Panc1 (cell line): Measurements from ENCODE around the gene VANGL2. TPM values are rescaled to one million over a fixed set of nuclear protein-coding genes. Genes with fewer than 3 reads are reported as not detected.

ENCODE experiments used
- ATAC-seq: fragments of 200-7000 bp; cut with Tn5 transposase; 2 replicates; pipeline ENCODE4 v1.9.1; 2020; ENCODE audit warnings: mild to moderate bottlenecking, moderate library complexity
- BruUV-seq: library from RNA; stranded (reverse); fragments of 400-500 nt; replicated peaks from 2 replicates; lab custom pipeline; 2021; lab: Mats Ljungman, UMichigan
- CTCF ChIA-PET: fragments of 300-600 bp; sonication (Branson Sonifier 250); formaldehyde crosslinking; loops from one replicate; lab custom pipeline; 2022; ENCODE audit warnings: antibody characterized with exemption; lab: Charles Lee
- POLR2A ChIA-PET: fragments of 300-600 bp; sonication (Branson Sonifier 250); formaldehyde crosslinking; loops from one replicate; lab custom pipeline; 2022; ENCODE audit warnings: antibody characterized with exemption; lab: Charles Lee
- DNase-seq: peaks from one replicate; pipeline ENCODE4 v3.0.0-alpha.2; 2010; ENCODE audit warnings: low read depth, low spot score
- H3K27ac ChIP-seq: 2 replicates; pipeline ENCODE4 v1.5.1; 2011; ENCODE audit warnings: mild to moderate bottlenecking, low read length, inconsistent platforms
- H3K27me3 ChIP-seq: fragments of 200-500 bp; sonication (Bioruptor generic); 2 replicates; pipeline ENCODE4 v1.6.0; 2014; ENCODE audit warnings: low read length, inconsistent platforms; ENCODE audit not compliant: control insufficient read depth, insufficient read depth
- H3K36me3 ChIP-seq: fragments of 200-500 bp; sonication (Bioruptor generic); 2 replicates; pipeline ENCODE4 v1.5.1; 2014; ENCODE audit warnings: inconsistent platforms, mild to moderate bottlenecking, low read length, moderate library complexity; ENCODE audit not compliant: control insufficient read depth, insufficient read depth
- H3K4me1 ChIP-seq: 2 replicates; pipeline ENCODE4 v1.5.1; 2011; ENCODE audit warnings: inconsistent platforms, mild to moderate bottlenecking, low read length, moderate library complexity; ENCODE audit not compliant: control insufficient read depth, insufficient read depth
- H3K4me3 ChIP-seq, 2 experiments: 2 replicates each; pipeline ENCODE4 v1.5.1; 2011 to 2012; ENCODE audit warnings: low read depth in 2 of 2, low read length in 2 of 2, mild to moderate bottlenecking in 2 of 2, inconsistent platforms in 1 of 2, moderate library complexity in 1 of 2
- H3K9me3 ChIP-seq: fragments of 200-500 bp; sonication (Bioruptor generic); 2 replicates; pipeline ENCODE4 v1.5.1; 2014; ENCODE audit warnings: low read depth, mild to moderate bottlenecking, inconsistent platforms, low read length, moderate library complexity; ENCODE audit not compliant: control insufficient read depth, insufficient read depth
- POLR2AphosphoS5 ChIP-seq: IDR thresholded peaks from 2 replicates; pipeline ENCODE4 v1.6.1; 2012; ENCODE audit warnings: mild to moderate bottlenecking, low read depth, low read length, moderate library complexity
- SIN3A ChIP-seq: IDR thresholded peaks from 2 replicates; pipeline ENCODE4 v1.6.1; 2012; ENCODE audit warnings: low read depth, mild to moderate bottlenecking, low read length, moderate library complexity, borderline replicate concordance; ENCODE audit not compliant: insufficient read depth
- TCF7L2 ChIP-seq: IDR thresholded peaks from 2 replicates; pipeline ENCODE4 v1.6.1; 2011; ENCODE audit warnings: mild to moderate bottlenecking, low read depth, low read length, inconsistent platforms
- in situ Hi-C: cut with HindIII; loops from 2 replicates; pipeline ENCODE4 v1.10.0; 2016; ENCODE audit warnings: low sequenced_read_pairs, low pct_unique_long_range_greater_than_20kb
- intact Hi-C: fragments of 100-400 bp; cut with micrococcal nuclease; formaldehyde crosslinking; loops from one replicate; pipeline ENCODE4 v1.10.0; 2022; ENCODE audit not compliant: unreplicated experiment
- total RNA-seq: library from RNA; stranded (reverse); gene quantifications from one replicate; pipeline ENCODE4 v1.2.1, GENCODE V29; 2021; ENCODE audit not compliant: unreplicated experiment
- TF ChIP-seq, protein P1 (sequence below), 2 experiments: IDR thresholded peaks; 2 replicates each; pipeline ENCODE4 v1.6.1; 2011 to 2012; ENCODE audit warnings: low read depth in 2 of 2, control low read depth in 1 of 2, low read length in 1 of 2, mild to moderate bottlenecking in 1 of 2, moderate library complexity in 1 of 2; ENCODE audit not compliant: insufficient read depth in 1 of 2
- TF ChIP-seq, protein P2 (sequence below): fragments of 450-650 bp; IDR thresholded peaks from 2 replicates; pipeline ENCODE4 v1.5.1; 2017; ENCODE audit warnings: mild to moderate bottlenecking

The VANGL2 gene
- total RNA-seq, 1 experiment from 2014 or later, result 0.10 TPM

DNA sequence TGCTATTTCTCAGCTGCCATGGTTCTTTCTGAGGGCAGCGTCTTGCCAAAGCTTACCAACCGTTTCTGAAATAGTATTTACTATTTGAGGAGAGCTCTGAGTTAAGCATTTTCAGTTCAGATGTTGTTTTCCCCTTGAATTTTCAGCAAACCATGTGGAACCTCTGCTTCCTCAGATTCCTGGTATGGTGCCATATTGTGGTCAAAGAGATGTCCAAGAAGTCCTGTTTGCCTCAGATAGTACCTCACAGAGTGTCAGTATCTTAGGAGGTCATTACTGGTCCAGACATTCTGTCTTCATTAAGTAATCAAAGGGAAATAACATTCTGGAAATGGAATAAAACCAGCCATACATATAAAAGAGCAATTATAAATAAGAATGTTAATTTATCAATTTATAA lies 36.6 kb downstream of the VANGL2 start:
- Histone ChIP-seq H3K4me1 (0 out of 2 replicates have a peak, but pooled peaks cover 12% of the 10 kb centered on the region), H3K4me3 (no peak overlapping the region), H3K27me3 (no peaks in the 10 kb centered on the region), H3K27ac (no peak overlapping the region), H3K36me3 (no peaks in the 10 kb centered on the region), H3K9me3 (no peaks in the 10 kb centered on the region)
- intact Hi-C loops (no loop called here), in situ Hi-C loops (no loop called here)
- BruUV-seq, result no TSS peak
- DNase-seq (no peak), ATAC-seq (no peak)
- TF ChIP-seq, protein P1, sequence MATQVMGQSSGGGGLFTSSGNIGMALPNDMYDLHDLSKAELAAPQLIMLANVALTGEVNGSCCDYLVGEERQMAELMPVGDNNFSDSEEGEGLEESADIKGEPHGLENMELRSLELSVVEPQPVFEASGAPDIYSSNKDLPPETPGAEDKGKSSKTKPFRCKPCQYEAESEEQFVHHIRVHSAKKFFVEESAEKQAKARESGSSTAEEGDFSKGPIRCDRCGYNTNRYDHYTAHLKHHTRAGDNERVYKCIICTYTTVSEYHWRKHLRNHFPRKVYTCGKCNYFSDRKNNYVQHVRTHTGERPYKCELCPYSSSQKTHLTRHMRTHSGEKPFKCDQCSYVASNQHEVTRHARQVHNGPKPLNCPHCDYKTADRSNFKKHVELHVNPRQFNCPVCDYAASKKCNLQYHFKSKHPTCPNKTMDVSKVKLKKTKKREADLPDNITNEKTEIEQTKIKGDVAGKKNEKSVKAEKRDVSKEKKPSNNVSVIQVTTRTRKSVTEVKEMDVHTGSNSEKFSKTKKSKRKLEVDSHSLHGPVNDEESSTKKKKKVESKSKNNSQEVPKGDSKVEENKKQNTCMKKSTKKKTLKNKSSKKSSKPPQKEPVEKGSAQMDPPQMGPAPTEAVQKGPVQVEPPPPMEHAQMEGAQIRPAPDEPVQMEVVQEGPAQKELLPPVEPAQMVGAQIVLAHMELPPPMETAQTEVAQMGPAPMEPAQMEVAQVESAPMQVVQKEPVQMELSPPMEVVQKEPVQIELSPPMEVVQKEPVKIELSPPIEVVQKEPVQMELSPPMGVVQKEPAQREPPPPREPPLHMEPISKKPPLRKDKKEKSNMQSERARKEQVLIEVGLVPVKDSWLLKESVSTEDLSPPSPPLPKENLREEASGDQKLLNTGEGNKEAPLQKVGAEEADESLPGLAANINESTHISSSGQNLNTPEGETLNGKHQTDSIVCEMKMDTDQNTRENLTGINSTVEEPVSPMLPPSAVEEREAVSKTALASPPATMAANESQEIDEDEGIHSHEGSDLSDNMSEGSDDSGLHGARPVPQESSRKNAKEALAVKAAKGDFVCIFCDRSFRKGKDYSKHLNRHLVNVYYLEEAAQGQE (IDR thresholded peaks at IDR 0.05; ENCODE audit: insufficient read depth in 1 of 2, low read depth in 2 of 2, low read length in 1 of 2), result no peak
- TF ChIP-seq, protein P2, sequence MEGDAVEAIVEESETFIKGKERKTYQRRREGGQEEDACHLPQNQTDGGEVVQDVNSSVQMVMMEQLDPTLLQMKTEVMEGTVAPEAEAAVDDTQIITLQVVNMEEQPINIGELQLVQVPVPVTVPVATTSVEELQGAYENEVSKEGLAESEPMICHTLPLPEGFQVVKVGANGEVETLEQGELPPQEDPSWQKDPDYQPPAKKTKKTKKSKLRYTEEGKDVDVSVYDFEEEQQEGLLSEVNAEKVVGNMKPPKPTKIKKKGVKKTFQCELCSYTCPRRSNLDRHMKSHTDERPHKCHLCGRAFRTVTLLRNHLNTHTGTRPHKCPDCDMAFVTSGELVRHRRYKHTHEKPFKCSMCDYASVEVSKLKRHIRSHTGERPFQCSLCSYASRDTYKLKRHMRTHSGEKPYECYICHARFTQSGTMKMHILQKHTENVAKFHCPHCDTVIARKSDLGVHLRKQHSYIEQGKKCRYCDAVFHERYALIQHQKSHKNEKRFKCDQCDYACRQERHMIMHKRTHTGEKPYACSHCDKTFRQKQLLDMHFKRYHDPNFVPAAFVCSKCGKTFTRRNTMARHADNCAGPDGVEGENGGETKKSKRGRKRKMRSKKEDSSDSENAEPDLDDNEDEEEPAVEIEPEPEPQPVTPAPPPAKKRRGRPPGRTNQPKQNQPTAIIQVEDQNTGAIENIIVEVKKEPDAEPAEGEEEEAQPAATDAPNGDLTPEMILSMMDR, result no peak
- no peak for TF ChIP-seq TCF7L2
- no peak for TF ChIP-seq SIN3A
- no peak for TF ChIP-seq POLR2AphosphoS5
- ChIA-PET POLR2A (no interaction called here), CTCF (no interaction called here)

DNA sequence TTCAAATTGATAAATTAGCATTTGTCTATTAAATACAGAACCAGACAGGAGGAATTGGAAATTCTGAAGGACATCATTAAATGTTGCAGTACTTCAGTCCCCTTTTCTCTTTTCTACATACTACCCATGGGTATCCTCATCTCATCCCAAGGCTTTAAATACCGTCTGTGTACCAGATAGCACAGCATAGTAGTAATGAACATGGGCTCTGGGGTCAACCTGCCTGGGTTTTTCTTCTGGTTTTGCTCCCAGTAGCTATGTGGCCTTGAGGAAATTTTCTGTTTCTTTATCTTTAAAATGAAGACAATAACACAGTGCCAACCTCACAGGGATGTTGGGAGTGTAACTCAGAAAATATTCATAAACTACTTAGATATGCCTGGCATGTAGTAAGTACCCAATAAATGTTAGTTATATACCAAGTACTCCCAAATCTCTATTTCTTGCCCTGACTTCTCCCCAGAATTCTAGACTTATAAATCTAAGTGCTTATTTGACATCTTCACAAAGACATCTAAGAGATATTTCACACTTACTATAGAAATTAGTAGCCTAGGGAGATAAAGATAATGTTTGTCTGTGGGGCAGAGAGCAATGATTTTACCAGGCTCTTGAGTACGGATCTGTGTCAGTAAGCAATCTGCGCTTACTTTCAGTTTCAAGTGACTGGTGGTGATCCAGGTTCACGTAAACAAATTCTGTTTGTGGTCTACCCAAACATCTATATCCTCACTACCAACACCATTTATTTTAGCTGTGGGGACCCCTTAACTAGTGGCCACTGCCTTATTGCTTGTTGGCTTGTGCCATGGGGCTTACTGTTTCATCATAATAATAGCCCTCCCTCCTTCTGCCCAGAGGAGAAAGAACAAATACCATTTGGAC lies 37.3 kb downstream of the VANGL2 start:
- in situ Hi-C loops, result no loop called here

More for the DNA sequence above, 37.3 kb downstream of the VANGL2 start:
- ATAC-seq (peak; percentile 66; the same call in 1 of the 2 replicates), DNase-seq (no peak)
- ChIA-PET CTCF (no interaction called here), POLR2A (no interaction called here)
- no peaks in the 10 kb centered on the region for H3K27me3 ChIP-seq
- H3K36me3 ChIP-seq, result no peaks in the 10 kb centered on the region
- H3K4me3 ChIP-seq, result peak overlapping the region; percentile 7 to 38; a peak in 3 of 4 replicates
- no TSS peak for BruUV-seq
- no peak for TF ChIP-seq SIN3A
- TF ChIP-seq, protein P1 (IDR thresholded peaks at IDR 0.05; ENCODE audit: insufficient read depth in 1 of 2, low read depth in 2 of 2, low read length in 1 of 2), result no peak
- no peak for TF ChIP-seq POLR2AphosphoS5
- TF ChIP-seq TCF7L2, result no peak
- TF ChIP-seq, protein P2, result no peak
- H3K4me1 ChIP-seq, result 0 out of 2 replicates have a peak, but pooled peaks cover 12% of the 10 kb centered on the region
- no peaks in the 10 kb centered on the region for H3K9me3 ChIP-seq
- H3K27ac ChIP-seq, result peak overlapping the region; percentile 44; the same call in 1 of the 2 replicates
- intact Hi-C loops, result no loop called here
